ENCODE measurements around the gene HES3.
A peak's percentile ranks its signal among the peaks of the same experiment; 100 is the strongest.

Gene HES3

GRCh38 chr1:6243053-6243834 is 735 bp upstream of the HES3 start:
- Histone ChIP-seq H3K4me2 (ENCODE audit: low read depth, low read length, poor library complexity, severe bottlenecking) (no peak overlapping the region), H3K9me3 (ENCODE audit: insufficient read depth, low read length) (no peaks in the 10 kb centered on the region), H3K4me3 (ENCODE audit: insufficient read depth, low read length, poor library complexity, severe bottlenecking) (no peak overlapping the region), H3F3A (ENCODE audit: insufficient read depth) (no peaks in the 10 kb centered on the region), H2AFZ (ENCODE audit: low read depth, low read length, severe bottlenecking) (no peak overlapping the region), H3K79me2 (ENCODE audit: insufficient read depth, low read length) (no peaks in the 10 kb centered on the region), H3K9ac (ENCODE audit: low read length) (no peak overlapping the region), H3K36me3 (ENCODE audit: low read length) (no peaks in the 10 kb centered on the region), H3K27me3 (ENCODE audit: low read length) (no peaks in the 10 kb centered on the region), H3K9me2 (replicated peaks; ENCODE audit: insufficient read depth, low read length) (no peaks in the 10 kb centered on the region), H3K27ac (ENCODE audit: low read depth, low read length) (no peak overlapping the region), H4K20me1 (ENCODE audit: low read depth, low read length) (no peaks in the 10 kb centered on the region)
- TF ChIP-seq, protein P1, sequence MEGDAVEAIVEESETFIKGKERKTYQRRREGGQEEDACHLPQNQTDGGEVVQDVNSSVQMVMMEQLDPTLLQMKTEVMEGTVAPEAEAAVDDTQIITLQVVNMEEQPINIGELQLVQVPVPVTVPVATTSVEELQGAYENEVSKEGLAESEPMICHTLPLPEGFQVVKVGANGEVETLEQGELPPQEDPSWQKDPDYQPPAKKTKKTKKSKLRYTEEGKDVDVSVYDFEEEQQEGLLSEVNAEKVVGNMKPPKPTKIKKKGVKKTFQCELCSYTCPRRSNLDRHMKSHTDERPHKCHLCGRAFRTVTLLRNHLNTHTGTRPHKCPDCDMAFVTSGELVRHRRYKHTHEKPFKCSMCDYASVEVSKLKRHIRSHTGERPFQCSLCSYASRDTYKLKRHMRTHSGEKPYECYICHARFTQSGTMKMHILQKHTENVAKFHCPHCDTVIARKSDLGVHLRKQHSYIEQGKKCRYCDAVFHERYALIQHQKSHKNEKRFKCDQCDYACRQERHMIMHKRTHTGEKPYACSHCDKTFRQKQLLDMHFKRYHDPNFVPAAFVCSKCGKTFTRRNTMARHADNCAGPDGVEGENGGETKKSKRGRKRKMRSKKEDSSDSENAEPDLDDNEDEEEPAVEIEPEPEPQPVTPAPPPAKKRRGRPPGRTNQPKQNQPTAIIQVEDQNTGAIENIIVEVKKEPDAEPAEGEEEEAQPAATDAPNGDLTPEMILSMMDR (IDR thresholded peaks at IDR 0.05; ENCODE audit: insufficient read depth, low read length, poor library complexity, severe bottlenecking): no peak
- no peak for TF ChIP-seq EZH2phosphoT487 (conservative IDR thresholded peaks at IDR 0.05; ENCODE audit: low read length)

- Histone ChIP-seq H2AFZ (ENCODE audit: low read depth, low read length, severe bottlenecking) (no peak overlapping the region), H3K4me3 (ENCODE audit: insufficient read depth, low read length, poor library complexity, severe bottlenecking) (no peak overlapping the region), H3K27me3 (ENCODE audit: low read length) (no peaks in the 10 kb centered on the region), H3K27ac (ENCODE audit: low read depth, low read length) (no peak overlapping the region), H4K20me1 (ENCODE audit: low read depth, low read length) (no peaks in the 10 kb centered on the region), H3K9ac (ENCODE audit: low read length) (no peak overlapping the region), H3K79me2 (ENCODE audit: insufficient read depth, low read length) (no peaks in the 10 kb centered on the region), H3K9me3 (ENCODE audit: insufficient read depth, low read length) (no peaks in the 10 kb centered on the region), H3K4me2 (ENCODE audit: low read depth, low read length, poor library complexity, severe bottlenecking) (no peak overlapping the region), H3K9me2 (replicated peaks; ENCODE audit: insufficient read depth, low read length) (no peaks in the 10 kb centered on the region), H3F3A (ENCODE audit: insufficient read depth) (no peaks in the 10 kb centered on the region), H3K36me3 (ENCODE audit: low read length) (no peaks in the 10 kb centered on the region)
- TF ChIP-seq, protein P1 (IDR thresholded peaks at IDR 0.05; ENCODE audit: insufficient read depth, low read length, poor library complexity, severe bottlenecking): no peak
- no peak for TF ChIP-seq EZH2phosphoT487 (conservative IDR thresholded peaks at IDR 0.05; ENCODE audit: low read length)
Observed at GRCh38 chr1:6244401-6245049, 546 bp downstream of the HES3 start.

GRCh38 chr1:6245086-6245868 is 1.3 kb downstream of the HES3 start:
- Histone ChIP-seq H3K79me2 (ENCODE audit: insufficient read depth, low read length) (no peaks in the 10 kb centered on the region), H4K20me1 (ENCODE audit: low read depth, low read length) (no peaks in the 10 kb centered on the region), H3K9ac (ENCODE audit: low read length) (no peak overlapping the region), H3K27me3 (ENCODE audit: low read length) (no peaks in the 10 kb centered on the region), H3K4me2 (ENCODE audit: low read depth, low read length, poor library complexity, severe bottlenecking) (no peak overlapping the region), H3K27ac (ENCODE audit: low read depth, low read length) (no peak overlapping the region), H3K36me3 (ENCODE audit: low read length) (no peaks in the 10 kb centered on the region), H2AFZ (ENCODE audit: low read depth, low read length, severe bottlenecking) (no peak overlapping the region), H3K4me3 (ENCODE audit: insufficient read depth, low read length, poor library complexity, severe bottlenecking) (no peak overlapping the region), H3K9me2 (replicated peaks; ENCODE audit: insufficient read depth, low read length) (no peaks in the 10 kb centered on the region), H3K9me3 (ENCODE audit: insufficient read depth, low read length) (no peaks in the 10 kb centered on the region), H3F3A (ENCODE audit: insufficient read depth) (no peaks in the 10 kb centered on the region)
- no peak for TF ChIP-seq EZH2phosphoT487 (conservative IDR thresholded peaks at IDR 0.05; ENCODE audit: low read length)
- TF ChIP-seq, protein P1 (IDR thresholded peaks at IDR 0.05; ENCODE audit: insufficient read depth, low read length, poor library complexity, severe bottlenecking): peak; percentile 43
